Measurements from ENCODE around the gene ACTR3C.
"Not testable (repeated sequence)": the region's sequence is repeated elsewhere in the genome, so short reads cannot be mapped to it uniquely, and the experiment has no call there.

The ACTR3C gene

DNA sequence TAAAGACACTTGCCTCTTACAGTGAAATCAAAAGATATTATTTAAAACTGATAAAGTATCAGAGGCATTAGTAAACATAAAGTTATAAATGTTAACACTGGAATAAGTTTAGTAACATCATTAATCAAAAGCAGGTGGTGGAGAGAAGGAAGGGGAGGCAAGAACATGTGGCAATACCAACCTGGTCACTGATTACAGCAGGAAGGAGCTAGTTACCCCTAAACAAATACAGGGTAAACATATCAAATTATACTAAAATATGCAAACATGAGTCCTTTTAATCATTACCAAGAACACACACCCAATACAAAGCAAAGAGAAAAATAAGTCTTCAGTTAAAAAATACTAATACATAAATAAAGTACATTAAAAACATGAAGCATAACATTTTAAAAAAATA lies 25.4 kb downstream of the ACTR3C start:
- not testable (repeated sequence) for H3K27me3 Mint-ChIP-seq (ENCODE audit: low read depth); H3K36me3 Mint-ChIP-seq (ENCODE audit: low read depth); H3K4me1 Mint-ChIP-seq; H3K27ac Mint-ChIP-seq; H3K9me3 Mint-ChIP-seq; H3K4me3 Mint-ChIP-seq

DNA sequence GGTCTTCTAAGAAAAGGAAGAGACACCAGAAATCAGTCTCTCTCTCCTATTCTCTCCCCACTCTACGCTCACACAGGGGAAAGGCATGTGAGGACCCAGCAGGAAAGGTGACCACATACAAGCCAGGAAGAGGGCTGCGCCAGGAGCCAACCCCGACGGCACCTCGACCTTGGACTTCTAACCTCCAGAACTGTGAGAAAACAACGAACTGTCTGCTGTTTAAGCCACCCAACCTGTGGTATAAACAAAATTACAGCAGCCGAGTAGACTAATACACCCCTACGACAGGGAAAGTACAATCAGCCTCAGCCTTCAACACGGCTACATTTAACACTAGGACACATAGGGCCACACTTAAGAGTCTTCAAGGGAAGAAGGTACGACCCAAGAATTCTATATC lies 26.5 kb downstream of the ACTR3C start:
- not testable (repeated sequence) for H3K4me3 Mint-ChIP-seq; H3K27me3 Mint-ChIP-seq (ENCODE audit: low read depth); H3K36me3 Mint-ChIP-seq (ENCODE audit: low read depth); H3K9me3 Mint-ChIP-seq; H3K27ac Mint-ChIP-seq; H3K4me1 Mint-ChIP-seq

GRCh38 chr7:150295614-150296013 lies 27.7 kb downstream of the ACTR3C start:
- H3K4me3 Mint-ChIP-seq, H3K27ac Mint-ChIP-seq, H3K9me3 Mint-ChIP-seq: not testable (repeated sequence)

DNA sequence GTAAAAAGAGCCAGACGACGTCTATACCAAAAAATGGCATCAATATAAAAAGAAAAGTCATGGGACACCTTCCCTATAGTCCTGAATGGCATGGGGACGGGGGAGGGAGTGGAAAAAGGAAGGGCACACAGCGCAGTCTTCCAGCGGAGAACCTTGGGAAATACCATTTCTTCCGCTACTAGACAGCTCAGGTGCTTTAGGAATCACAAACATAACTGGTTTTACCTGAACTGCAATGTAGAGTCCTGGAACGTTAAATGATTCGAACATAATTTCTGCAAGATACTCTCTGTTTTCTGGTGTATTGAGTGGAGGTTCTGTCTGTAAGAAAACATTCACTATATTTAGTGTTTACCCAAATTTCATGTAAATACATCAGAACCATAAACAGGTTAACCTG lies 28.3 kb downstream of the ACTR3C start:
- not testable (repeated sequence) for H3K9me3 Mint-ChIP-seq, H3K4me3 Mint-ChIP-seq

More at GRCh38 chr7:150295614-150296013, 27.7 kb downstream of the ACTR3C start:
- not testable (repeated sequence) for H3K36me3 Mint-ChIP-seq (ENCODE audit: low read depth); H3K4me1 Mint-ChIP-seq; H3K27me3 Mint-ChIP-seq (ENCODE audit: low read depth)

GRCh38 chr7:150290317-150290716 lies 33.0 kb downstream of the ACTR3C start:
- not testable (repeated sequence) for H3K9me3 Mint-ChIP-seq; H3K27ac Mint-ChIP-seq; H3K27me3 Mint-ChIP-seq (ENCODE audit: low read depth); H3K4me1 Mint-ChIP-seq; H3K4me3 Mint-ChIP-seq; H3K36me3 Mint-ChIP-seq (ENCODE audit: low read depth)

More for the DNA sequence above, 28.3 kb downstream of the ACTR3C start:
- H3K27ac Mint-ChIP-seq; H3K4me1 Mint-ChIP-seq; H3K36me3 Mint-ChIP-seq (ENCODE audit: low read depth); H3K27me3 Mint-ChIP-seq (ENCODE audit: low read depth): not testable (repeated sequence)

DNA sequence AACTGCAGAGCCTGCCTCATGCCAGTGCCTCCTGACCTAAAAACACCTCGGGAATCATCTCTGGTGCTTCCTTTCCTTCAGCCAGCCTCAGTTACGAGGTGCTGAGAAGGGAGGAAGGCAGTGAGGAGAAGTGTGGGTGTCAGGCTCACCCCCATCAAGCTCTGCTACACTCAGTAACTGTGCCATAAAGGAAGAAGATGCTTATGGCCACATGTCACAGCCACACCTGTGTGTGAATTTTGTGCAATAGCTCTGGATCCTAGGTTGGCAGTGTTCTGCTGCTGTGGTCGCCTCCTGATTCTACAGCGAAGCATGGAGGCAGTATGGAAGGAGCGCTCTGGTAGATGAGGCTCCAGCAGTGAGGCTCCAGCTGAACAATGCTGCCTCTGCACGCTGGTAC lies 34.5 kb downstream of the ACTR3C start:
- H3K4me1 Mint-ChIP-seq; H3K27ac Mint-ChIP-seq; H3K36me3 Mint-ChIP-seq (ENCODE audit: low read depth); H3K4me3 Mint-ChIP-seq; H3K27me3 Mint-ChIP-seq (ENCODE audit: low read depth); H3K9me3 Mint-ChIP-seq: not testable (repeated sequence)

DNA sequence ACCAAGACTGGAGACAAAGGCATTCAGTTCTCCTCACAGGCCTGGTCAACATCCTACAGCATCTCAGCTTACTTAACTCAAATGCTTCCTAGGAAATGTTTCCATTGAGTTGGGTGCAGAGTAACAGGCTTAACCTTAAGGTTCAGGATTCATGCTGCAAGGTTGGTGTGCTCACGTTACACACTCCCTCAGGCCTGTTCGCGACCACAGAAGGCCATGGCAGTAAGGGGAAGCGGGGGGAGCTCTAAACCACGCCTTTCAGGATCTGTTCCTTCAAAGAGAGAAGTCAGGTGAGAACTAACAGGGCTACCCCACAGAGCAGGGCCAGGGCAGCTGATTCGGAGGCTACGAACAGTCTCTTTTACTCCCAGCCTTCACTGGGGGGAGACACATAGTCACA lies 35.5 kb downstream of the ACTR3C start:
- not testable (repeated sequence) for H3K4me1 Mint-ChIP-seq; H3K9me3 Mint-ChIP-seq; H3K36me3 Mint-ChIP-seq (ENCODE audit: low read depth); H3K4me3 Mint-ChIP-seq; H3K27ac Mint-ChIP-seq; H3K27me3 Mint-ChIP-seq (ENCODE audit: low read depth)

DNA sequence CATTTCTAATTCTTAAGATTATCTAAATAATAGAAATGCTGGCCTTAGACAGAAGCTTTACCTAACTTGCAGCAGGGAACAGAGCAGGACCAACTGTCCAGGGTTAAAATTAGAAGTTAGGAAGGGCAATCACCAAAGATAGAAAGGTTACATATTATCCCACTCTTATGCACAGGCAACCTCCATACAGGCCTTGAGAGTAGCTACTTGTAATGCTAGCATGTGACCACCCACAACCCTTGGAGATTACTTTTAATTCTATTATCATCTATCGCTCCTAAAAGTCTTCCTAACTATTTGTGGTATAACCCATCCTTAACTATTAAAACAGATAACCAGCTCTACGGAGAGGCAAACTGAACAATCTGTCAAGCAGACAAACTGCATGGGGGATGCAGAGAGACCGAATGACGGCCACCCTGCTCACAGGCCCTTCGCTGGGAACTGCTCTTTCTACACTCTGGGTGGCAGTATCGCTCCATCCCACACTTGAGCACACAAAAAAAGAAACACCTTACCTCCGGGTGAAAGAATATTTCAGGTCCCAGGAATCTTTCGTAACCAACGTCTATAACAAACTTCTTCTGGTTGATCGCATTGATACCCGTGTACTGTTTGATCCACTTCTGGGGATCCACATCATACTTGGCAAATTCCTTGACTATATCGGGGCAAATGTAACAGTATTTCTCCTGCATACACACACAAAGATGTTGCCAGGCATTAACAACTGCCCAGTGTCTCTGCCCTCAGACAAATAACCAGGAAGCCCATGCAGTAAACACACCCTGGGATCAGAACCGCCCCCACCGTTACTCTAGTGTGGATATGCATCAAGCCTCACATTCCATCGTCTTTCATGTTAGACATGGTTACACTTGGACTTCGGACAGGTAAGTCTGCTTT lies 37.2 kb downstream of the ACTR3C start:
- TF ChIP-seq, protein P1, sequence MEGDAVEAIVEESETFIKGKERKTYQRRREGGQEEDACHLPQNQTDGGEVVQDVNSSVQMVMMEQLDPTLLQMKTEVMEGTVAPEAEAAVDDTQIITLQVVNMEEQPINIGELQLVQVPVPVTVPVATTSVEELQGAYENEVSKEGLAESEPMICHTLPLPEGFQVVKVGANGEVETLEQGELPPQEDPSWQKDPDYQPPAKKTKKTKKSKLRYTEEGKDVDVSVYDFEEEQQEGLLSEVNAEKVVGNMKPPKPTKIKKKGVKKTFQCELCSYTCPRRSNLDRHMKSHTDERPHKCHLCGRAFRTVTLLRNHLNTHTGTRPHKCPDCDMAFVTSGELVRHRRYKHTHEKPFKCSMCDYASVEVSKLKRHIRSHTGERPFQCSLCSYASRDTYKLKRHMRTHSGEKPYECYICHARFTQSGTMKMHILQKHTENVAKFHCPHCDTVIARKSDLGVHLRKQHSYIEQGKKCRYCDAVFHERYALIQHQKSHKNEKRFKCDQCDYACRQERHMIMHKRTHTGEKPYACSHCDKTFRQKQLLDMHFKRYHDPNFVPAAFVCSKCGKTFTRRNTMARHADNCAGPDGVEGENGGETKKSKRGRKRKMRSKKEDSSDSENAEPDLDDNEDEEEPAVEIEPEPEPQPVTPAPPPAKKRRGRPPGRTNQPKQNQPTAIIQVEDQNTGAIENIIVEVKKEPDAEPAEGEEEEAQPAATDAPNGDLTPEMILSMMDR (IDR thresholded peaks at IDR 0.05; ENCODE audit: unreplicated experiment in 3 of 3) = peak; percentile 68 to 73 (median 70)
- not testable (repeated sequence) for H3K27me3 Mint-ChIP-seq (ENCODE audit: low read depth); H3K27ac Mint-ChIP-seq; H3K9me3 Mint-ChIP-seq; H3K36me3 Mint-ChIP-seq (ENCODE audit: low read depth); H3K4me1 Mint-ChIP-seq; H3K4me3 Mint-ChIP-seq

- H3K36me3 Mint-ChIP-seq (ENCODE audit: low read depth); H3K4me1 Mint-ChIP-seq; H3K4me3 Mint-ChIP-seq; H3K9me3 Mint-ChIP-seq; H3K27me3 Mint-ChIP-seq (ENCODE audit: low read depth); H3K27ac Mint-ChIP-seq: not testable (repeated sequence)
Observed at GRCh38 chr7:150283608-150284007, 39.7 kb downstream of the ACTR3C start.

GRCh38 chr7:150283111-150283510 lies 40.2 kb downstream of the ACTR3C start:
- H3K4me3 Mint-ChIP-seq; H3K4me1 Mint-ChIP-seq; H3K27me3 Mint-ChIP-seq (ENCODE audit: low read depth); H3K9me3 Mint-ChIP-seq; H3K27ac Mint-ChIP-seq; H3K36me3 Mint-ChIP-seq (ENCODE audit: low read depth): not testable (repeated sequence)

DNA sequence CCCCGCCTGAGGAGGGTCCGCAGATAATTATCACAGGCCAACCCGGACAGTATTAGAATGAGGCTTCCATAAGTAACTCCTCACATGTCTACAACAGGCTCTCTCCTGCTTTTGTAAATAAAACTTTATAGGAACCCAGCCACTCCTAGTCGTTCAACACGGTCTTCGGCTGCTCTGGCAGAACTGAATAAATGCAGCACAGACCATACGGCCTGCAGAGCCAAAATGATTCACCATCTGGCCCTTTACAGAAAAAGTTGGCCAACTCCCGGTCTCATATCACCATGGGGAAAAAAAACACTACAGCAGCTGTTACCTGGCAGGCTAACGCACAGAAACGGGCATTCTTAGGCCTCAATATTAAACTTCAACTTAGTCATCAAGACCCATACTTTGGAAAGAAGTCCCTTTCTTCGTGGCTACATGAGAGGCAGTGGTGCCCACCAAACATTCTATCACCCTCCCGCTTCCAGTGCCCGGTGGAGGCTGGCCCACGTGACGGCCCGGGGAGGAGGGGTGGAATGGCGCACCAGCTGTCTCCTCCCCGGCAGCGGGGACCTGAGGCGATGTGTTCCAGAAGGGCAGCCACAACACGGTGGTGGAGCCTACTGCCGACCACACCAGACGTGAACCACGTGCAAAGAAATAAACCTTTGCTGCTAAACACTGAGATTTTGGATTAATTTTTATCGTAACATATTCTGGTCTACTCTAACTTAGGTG lies 41.5 kb downstream of the ACTR3C start:
- not testable (repeated sequence) for H3K27me3 Mint-ChIP-seq (ENCODE audit: low read depth); H3K27ac Mint-ChIP-seq; H3K36me3 Mint-ChIP-seq (ENCODE audit: low read depth)

DNA sequence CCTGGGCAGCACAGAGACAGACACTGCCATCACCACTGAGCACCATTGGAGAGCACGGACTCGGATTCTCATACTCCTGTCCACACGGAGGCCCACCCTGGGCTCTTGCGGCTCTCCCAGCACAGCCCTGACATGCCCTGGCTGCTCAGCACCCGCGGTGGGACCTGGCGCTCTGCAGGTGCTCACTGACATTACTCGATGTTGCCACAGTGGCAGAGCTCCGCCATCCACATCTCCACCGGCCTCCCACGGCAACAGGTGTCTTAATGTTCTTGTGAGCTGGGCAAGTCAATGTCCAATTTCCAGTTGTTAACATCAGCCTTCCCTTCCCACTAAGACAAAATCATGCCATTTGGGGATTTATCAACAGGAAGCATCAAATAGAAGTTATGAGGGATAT lies 45.0 kb downstream of the ACTR3C start:
- not testable (repeated sequence) for H3K4me3 Mint-ChIP-seq; H3K27ac Mint-ChIP-seq; H3K36me3 Mint-ChIP-seq (ENCODE audit: low read depth); H3K9me3 Mint-ChIP-seq; H3K4me1 Mint-ChIP-seq
- peaks cover 18% of the 10 kb centered on the region for H3K27me3 Mint-ChIP-seq (ENCODE audit: low read depth)

More for the DNA sequence above, 41.5 kb downstream of the ACTR3C start:
- not testable (repeated sequence) for H3K4me3 Mint-ChIP-seq, H3K9me3 Mint-ChIP-seq, H3K4me1 Mint-ChIP-seq
